SKM-1 treated with dmso at 0.1 percent for 144 hours (cell line): Measurements from ENCODE around the gene FBXO7.

Experiments used
- DNase-seq: peaks from one replicate; lab custom pipeline; 2025; ENCODE audit not compliant: unreplicated experiment; lab: John Stamatoyannopoulos, UW

Gene FBXO7

DNA sequence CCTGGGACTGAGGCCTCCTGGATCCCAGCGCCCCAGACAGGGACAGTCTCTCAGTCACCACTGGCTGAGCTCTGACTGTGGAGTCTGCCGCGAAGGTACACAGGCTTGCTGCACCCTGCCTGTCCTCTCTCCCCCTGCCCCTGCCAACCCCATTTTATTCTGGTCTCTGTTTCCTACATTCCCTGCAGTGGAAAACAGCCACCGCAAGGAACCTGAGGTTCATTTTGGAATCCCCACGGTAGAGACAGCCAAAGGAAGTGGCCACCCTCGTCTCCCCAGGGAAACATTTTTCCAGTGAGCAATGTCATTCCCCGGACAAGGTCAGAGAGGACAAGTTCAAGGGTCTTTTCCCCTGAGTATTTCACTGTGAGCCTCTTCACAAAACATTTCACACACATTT lies 56.6 kb downstream of the FBXO7 start:
- DNase-seq = no peak

GRCh38 chr22:32531931-32532819 lies 57.6 kb downstream of the FBXO7 start:
- no peak for DNase-seq

GRCh38 chr22:32532820-32533128 lies 58.2 kb downstream of the FBXO7 start:
- no peak for DNase-seq

DNA sequence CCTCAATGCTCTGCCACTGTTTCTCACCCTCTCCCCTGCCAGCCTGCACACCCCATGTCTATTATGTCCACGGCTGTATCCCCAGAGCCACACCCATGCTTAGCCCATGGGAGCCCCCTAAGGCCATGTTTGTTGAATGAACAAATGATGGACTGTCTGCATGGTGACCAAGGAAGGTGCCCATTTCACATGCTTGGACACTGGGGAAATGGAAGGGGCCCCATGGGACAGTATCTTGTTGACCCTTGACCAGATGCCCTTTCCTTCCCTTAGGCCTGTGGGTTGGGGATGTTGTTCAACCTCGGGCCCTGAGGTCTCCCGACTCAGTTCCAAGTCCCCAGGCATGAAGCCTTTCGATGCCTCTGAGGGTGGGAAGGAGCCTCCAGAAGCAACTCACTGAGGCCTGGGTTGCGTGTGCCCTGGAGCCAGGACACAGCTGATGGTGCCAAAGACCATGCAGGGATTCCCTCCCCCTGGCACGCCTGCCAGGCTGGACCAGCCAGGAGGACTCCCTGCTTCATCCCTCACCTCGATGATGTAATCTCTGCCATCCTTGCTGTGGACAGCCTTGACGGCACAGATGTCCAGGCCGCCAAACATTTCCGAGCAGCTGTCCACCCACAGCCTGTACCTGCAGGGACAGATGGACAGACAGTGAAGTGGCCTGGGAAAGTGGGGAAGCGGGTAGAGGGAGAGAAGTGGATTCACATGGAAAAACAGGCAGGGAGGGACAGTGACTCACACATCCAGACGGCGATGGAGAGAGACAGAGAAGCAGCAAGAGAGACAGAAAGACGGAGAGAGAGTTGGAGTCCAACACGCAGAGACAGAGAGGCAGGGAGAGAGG lies 58.9 kb downstream of the FBXO7 start:
- no peak for DNase-seq

- no peak for DNase-seq
These were observed 59.9 kb downstream of the FBXO7 start for GRCh38 chr22:32534252-32535235.

- no peak for DNase-seq
These were observed 61.0 kb downstream of the FBXO7 start for GRCh38 chr22:32535531-32536190.

- DNase-seq = no peak
These were observed 61.7 kb downstream of the FBXO7 start for GRCh38 chr22:32536352-32536751.

DNA sequence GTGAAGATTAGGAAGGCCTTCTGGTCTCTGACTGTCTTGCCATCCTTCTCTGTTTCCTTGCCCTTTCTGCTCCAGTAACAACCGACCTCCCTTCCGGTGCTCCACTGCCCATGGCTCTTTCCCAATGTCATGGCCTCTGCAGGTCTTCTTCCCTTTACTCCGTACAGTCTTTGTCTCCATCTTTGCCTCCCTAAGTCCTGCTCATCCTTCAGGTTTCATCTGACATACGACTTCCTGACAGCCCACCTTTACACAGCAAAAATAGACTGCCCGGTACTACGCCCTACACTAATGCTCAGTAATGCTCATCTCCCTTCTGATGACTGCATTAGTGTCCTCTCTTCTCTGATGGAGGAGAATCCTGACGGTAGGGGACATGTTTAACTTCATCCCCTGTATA lies 63.9 kb downstream of the FBXO7 start:
- DNase-seq = no peak

- no peak for DNase-seq
These were observed 65.2 kb downstream of the FBXO7 start for GRCh38 chr22:32539631-32540421.

- no peak for DNase-seq
These were observed 66.9 kb downstream of the FBXO7 start for GRCh38 chr22:32541481-32541880.

- no peak for DNase-seq
These were observed 67.6 kb downstream of the FBXO7 start for GRCh38 chr22:32542066-32542676.

DNA sequence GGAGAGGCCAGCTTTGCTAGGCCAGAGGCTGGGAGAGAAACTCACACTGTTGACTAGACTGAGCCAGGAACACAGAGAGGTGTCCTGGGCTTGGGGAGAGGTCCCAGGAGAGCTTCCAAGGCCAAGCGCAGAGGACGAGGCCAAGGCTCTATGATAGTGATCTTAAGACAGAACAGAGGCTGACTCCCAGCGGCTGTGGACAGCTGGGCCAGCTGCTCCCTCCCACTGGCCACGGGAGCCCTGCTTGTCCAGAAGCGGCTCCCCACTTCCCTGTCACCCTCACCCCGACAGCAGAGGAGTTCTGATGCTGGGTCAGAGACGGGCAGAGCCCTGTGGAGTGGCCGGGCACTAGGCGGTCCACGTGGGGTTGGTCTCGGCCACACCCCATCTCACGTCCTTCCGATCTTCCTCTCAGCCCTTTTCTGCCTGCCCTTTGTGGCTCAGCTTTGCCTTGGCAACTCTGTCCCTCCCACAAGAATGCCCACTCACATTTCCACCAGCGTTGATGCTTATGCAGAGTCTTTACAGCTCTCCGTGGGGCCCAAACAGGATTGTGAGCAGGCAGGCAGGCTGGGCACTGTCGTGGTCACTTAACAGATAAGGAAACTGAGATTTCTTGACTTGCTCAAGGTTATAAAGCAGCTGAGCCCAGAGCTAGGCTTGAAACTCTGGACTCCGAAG lies 68.2 kb downstream of the FBXO7 start:
- no peak for DNase-seq

DNA sequence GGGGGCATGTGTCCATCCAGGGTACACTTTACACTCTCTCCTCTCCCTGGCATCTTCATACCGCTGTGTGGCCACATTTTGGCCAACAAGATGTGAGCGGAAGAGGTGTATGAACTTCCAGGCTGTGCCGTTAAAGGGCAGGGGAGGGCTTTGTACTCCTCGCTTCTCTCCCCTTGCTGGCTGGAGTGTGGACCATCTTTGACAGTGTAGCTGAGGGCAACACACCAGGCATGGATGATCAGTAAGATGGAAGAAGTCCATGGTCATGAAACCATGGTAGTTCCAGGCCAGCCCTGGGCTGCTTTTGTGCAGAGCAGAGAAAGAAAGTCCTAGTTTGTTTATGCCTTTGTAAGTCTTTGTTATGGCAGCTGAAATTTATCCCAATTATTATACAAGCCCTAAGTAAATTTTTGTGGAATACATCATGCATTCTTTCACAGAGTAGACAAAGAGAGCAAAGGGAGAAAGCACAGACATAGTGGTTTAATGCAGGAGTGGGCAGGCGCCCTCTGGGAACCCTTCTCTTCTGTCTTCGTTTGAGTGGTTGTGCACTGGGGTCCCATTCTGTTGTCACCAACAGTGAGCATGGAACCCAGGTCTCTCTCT lies 70.4 kb downstream of the FBXO7 start:
- no peak for DNase-seq

DNA sequence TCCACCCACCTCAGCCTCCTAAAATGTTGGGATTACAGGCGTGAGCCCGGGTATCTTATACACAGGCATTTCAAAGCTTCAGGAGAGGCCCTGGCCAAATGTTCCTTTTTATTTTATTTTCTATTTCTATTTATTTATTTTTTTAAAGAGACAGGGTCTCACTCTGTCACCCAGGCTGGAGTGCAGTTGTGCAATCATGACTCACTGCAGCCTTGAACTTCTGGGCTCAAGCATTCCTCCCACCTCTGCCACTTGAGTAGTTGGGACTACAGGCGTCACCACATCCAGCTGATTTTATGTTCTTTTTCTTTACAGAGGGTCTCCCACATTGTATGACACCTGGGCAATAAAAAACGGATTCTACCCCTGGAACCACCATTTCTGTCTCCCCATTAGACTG lies 71.2 kb downstream of the FBXO7 start:
- no peak for DNase-seq

- DNase-seq = no peak
These were observed 71.9 kb downstream of the FBXO7 start for GRCh38 chr22:32546496-32546895.

GRCh38 chr22:32546935-32547334 lies 72.3 kb downstream of the FBXO7 start:
- no peak for DNase-seq

- DNase-seq = no peak
These were observed 73.4 kb downstream of the FBXO7 start for GRCh38 chr22:32548039-32548438.
